HL-60/S4 treated with retinoic acid at 250 ng/mL for 4 days and 3 days (cell line): ENCODE measurements around the gene KIF20B.
"Not testable (repeated sequence)": the region's sequence is repeated elsewhere in the genome, so short reads cannot be mapped to it uniquely, and the experiment has no call there.

Experiments
- in situ Hi-C: fragments of 300-500 bp; cut with MboI; formaldehyde crosslinking; loops from 2 replicates; pipeline ENCODE4 v1.7.0; 2022; ENCODE audit warnings: low sequenced_read_pairs

KIF20B gene

DNA sequence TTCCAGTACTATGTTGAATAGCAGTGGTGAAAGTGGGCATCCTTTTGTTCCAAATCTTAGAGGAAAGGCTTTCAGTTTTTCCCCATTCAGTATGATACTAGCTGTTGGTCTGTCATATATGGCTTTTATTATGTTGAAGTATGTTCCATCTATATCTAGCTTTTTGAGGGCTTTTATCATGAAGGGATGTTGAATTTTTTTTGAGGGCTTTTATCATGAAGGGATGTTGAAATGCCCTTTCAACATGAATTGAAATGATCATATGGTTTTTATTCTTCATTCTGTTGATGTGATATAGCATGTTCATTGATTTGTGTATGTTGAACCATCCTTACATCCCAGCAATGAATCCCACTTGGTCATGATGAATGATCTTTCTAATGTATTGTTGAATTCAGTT, 75.3 kb downstream of the KIF20B start:
- in situ Hi-C loops, result no loop called here

DNA sequence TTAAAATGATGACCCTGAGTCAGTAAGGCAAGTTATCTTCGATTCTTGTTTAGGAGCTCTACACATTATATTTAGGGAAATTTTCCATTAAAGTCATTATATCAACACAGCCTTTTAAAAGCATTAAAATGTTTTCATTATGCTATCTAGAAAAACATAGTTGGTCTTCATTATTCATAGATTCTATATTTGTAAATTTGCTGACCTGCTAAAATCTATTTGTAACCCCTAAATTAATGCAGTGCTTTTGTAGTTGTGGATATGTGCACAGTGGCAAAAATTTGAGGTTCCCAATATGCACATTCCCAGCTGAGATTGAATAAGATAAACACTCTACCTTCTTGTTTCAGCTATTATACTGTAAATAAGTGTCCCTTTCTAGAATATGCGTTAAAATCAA, 81.1 kb downstream of the KIF20B start:
- in situ Hi-C loops, result no loop called here

DNA sequence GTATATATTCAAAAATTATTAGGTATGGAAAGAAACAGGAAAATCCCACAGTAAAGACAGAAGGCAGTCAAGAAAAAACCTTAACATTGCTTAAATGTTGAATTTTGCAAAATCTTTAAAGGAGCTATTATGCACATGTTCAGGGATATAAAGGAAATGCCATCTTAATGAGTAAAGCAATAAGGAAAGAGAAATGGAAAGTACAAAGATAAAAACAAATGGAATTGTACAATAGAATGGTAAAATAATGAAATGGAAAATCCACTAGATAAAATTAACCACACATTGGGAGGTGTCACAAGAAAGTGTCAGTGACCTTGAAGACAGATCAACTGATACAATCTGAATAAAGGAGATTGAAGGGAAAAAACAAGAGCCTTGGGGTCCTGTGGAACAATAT, 82.0 kb downstream of the KIF20B start:
- in situ Hi-C loops, result no loop called here

DNA sequence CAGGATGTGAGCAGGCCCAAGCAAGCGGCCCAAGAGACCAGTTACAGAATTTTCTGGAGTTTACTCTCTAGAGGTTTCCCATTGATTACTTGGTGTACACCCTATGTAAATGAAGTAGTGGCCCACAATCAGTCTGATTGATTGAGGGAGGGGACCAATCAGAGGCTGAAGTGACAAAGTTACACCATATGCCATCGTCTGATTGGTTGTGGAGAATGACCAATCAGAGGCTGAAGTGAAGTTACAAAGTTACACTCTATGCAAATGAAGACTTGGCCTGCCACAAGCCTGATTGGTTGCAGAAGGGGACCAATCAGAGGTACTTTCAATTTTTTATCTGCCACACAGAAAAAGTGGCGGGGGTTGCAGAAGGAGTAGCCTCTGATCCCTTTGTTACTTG, 83.7 kb downstream of the KIF20B start:
- in situ Hi-C loops, result no loop called here

DNA sequence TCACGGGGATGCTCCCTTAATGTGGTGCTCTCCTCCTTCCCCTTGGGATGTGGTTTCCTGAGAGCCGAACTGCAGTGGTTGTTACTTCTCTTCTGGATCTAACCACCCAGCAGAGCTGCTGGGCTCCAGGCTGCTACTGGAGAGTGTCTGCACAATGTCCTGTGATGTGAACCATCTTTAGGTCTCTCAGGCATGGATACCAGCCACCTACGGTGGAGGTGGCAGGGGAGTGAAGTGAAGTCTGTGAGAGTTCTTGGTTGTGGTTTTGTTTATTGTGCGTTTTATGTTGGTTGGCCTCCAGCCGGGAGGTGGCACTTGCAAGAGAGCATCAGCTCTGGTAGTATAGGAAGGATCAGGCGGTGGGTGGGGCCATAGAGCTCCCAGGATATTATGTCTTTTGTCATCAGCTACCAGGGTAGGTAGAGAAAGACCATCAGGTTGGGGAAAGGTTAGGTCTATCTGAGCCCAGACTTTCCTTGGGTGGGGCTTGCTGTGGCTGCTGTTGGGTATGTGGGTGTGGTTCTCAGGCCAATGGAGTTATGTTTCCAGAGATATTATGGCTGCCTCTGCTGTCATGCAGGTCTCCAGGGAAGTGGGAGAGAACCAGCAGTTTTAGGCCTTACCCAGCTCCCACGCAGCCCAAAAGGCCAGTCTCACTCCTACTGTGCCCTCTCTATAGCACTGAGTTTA, 87.9 kb downstream of the KIF20B start:
- in situ Hi-C loops, result no loop called here

DNA sequence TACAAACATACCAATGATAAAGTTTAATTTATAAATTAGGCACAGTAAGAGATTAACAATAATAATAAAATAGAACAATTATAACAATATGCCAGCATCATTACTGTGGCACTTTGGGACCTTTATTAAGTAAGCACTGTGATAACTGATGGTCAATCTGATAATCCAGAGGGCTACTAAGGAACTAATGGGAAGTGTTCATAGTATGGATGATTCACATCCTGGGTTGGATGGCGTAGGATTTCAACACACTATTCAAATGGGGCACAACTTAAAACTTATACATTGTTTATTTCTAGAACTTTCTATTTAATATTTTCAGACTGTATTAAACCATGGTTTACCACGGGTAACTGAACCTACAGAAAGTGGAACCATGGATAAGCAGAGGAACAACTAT, 90.8 kb downstream of the KIF20B start:
- in situ Hi-C loops, result no loop called here

DNA sequence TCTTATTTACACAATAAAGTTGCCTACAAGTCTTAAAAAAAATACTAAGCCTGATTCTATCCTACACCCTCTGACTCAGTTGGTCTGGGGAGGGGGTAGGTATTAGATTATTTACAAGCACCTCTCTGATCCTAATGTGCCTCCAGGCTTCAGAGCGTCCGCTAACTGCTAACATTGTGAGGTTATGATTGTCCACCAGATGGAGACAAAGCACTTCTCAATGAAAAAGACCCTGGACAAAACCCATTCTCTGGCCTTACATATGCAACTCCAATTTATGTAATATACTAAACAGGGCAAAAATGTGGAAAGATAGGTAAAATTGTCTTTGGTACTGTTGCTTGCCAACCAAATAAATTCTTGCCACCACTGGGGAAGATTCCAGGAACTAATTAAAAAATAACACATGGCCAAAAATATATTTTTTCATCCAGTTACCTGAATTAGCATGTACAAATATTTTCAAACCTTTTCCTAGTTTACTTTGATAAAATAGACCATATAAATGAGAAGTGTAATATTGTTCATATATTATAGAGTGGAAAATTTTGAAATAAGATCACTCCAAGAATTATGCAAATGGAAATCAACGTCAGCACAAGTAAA, 92.4 kb downstream of the KIF20B start:
- in situ Hi-C loops, result no loop called here

DNA sequence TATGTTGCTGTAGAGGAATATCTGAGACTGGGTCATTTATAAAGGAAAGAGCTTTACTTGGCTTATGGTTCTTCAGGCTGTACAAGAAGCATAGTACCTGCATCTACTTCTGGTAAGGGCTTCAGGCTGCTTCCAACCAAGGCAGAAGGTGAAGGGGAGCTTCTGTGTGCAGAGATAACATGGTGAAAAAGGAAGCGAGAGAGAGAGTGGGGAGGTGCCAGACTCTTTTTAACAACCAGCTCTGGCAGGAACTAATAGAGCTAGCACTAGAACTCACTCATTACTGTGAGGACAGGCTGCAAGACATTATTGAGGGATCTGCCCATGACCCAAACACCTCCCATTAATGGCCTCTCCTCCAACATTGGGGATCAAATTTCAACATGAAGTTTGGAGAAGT, 94.5 kb downstream of the KIF20B start:
- in situ Hi-C loops, result no loop called here

DNA sequence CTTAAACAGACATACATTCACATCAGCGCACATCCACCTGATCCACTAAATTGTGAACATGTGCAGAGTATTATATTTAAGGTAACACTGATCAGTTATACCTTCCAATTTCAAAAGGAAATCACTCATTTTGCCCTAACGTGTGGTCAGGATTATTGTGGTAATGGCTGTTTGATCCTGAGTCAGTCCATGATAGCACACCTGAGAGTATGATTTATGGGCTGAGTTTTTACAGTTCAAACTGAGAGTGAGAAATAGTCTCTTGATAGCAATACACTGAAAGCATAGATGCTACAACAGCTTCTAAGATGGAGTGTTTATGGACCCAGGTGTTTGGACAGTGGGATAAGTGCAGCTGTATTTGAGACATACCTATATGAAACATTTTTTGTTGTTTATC, 96.7 kb downstream of the KIF20B start:
- in situ Hi-C loops, result no loop called here

DNA sequence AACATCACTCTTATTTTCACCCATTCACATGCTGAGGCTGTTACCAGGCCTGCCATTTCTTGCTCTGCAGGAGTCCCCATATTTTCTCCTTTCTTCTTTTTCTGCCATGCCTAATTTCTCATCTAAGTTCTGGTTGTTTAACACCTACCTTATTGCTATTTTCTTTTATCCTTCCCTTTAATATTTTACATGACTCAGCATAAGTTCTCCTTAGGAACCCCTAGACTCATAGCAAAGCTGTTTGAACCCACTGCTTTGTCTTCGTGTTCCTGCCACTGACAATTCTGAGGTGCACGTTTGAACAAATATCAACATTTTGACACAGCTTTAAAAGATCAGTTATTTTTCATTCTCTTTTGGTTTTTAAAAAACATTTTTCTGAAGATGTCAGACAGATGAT, 98.2 kb downstream of the KIF20B start:
- in situ Hi-C loops, result no loop called here

DNA sequence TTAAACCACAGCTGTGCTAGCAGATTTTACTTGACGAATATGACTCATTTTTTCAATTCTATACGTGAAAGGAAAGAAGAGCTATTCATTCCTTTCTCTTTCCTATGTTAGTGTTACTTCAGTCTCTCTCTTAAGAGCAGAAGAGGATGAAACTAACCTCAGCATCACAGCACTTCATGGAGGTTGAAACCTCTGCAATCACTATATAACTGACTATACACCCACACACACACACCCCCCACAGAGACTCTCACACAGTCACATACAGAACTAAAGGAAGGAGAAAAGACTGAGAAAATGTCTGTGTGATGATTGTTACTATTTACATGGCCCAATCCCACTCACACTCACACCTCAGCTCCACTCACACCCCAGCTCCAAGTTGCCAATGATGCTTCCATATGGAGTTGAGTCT, 104.2 kb downstream of the KIF20B start:
- in situ Hi-C loops, result no loop called here

DNA sequence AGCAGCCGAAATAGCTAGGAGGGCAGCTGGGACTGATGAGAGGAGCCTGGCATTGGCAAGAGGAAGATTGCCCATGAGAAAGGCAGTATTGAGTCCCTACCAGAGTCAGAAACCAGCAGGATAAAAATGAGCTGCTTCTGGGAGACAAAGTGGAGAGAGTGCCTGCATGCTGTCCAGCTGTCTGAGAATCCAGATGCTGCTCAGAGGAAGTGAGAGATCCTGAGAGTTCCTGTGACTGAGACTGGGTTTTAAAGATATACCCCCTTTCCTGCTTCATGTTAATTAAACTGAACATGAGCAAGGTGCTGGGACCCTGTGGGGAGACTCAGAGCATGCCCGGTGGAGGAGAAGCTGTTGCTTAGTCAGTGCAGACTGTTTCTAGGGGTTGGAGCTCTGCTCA, 107.5 kb downstream of the KIF20B start:
- in situ Hi-C loops, result no loop called here

DNA sequence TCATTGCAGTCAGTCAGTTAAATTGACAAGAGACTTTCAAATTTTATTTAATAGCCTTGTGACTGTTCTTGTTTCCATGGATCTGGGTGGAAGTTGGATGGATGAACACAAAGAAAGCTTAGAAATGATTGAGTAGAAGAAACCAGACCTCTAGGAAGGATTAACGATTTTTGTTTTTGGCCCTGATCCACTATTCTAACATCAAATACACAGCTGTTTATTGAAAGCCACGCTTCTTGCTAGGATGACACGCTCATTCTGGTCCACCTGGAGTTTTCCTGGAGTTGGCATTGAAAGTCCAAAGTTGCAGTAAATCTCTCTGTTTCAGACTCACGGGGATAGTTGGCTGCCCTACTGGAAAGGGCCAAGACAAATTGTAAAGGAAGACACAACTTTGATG, 108.4 kb downstream of the KIF20B start:
- in situ Hi-C loops, result no loop called here

DNA sequence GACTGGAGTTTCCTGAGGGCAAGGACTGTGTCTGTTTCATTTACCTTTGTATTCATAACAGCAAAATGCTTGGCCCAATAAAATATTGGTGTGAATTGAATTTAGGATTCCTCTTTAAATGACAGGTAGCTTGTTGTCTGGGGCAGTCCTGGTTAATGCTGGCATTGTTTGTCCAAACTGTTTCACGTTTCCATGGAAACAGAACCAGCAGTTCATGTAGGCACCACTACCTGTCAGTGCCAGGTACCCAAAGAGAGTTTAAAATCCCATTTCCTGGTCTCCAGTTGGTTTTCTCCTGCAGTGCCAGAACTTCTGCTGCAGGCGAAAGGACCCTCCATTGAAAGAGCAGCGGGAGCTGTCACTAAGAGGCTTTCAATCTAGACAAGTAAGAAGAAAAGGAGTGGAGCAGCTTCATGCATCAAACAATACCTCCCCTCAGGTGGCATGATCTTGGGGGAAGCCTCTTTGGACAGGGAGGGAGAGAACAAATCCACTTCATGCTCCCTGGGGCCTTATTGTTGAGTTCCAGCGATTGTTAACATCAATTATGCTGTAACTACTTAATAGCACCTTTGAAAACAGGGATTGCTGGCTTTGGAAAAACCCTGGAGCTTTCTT, 109.6 kb downstream of the KIF20B start:
- in situ Hi-C loops, result no loop called here

DNA sequence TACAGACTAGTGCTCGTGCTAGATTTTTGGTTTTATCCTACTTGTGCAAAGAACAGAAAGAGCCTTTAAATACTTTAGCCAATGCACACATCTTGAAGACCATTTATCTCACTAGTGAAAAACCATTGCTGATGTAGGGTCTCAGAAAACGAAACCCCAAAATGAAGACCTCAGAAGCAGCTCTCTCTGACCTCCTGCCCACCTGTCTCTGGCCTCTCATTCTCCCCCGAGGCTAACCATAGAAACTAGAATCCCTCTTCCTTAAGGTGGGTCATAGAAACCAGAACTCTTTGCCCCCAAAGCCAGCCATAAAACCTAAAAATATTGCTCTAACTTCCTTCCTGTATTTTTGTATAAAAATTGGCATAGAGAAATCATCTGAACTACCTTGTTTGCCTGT, 112.2 kb downstream of the KIF20B start:
- in situ Hi-C loops, result no loop called here

DNA sequence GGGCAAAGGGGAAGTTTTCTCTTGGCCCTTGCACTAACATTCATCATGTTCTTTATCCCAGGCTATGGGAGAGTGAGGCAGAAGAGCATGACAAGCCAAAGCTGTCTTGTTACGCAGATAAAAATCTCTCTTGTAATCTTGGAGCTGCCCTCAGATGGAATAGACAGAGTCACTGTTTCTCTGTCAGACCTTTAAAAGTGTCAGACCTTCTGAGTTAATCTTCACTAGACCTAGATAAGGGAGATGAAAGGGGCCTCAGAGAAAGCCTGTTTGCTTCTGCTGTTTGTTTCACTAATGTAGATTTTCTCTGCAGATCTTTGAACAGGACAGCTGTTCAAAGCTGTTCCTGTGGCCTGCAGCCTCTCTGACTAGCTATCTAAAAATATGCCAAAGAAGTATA, 112.9 kb downstream of the KIF20B start:
- in situ Hi-C loops, result no loop called here

DNA sequence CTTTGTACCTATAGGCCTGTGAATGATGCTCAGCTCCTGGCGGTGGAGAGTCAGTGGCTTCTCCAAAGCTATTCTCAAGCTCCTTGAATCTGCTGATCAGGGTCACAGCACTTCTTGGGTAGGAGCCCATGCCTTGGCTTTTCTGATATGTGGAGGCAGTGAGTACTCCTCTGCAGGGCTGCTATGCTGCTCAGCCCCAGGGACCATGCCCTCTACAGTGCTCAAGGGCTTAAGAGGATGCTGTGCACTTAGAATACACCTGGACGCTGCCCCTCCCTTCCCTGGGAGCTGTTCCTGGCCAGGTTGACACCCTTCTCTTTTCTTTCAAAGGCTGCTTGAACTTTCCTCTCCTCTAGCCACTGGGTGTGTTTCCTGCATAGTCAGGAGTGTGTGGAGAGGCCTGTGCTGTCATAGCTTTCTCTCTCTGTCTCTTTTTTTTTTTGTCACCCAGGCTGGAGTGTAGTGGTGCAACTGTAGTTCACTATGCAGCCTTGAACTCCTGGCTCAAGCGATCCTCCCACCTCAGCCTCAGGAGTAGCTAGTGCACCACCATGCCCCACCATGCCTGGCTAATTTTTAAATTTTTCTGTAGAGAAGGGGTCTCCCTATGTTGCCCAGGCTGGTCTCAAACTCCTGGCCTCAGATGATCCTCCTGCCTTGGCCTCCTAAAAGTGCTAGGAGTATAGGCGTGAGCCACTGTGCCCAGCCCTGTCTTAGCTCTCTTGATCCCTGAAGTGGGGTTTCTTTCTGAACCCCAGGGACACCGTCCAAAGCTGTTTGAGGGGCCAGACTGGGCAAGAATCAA, 113.9 kb downstream of the KIF20B start:
- in situ Hi-C loops, result no loop called here

DNA sequence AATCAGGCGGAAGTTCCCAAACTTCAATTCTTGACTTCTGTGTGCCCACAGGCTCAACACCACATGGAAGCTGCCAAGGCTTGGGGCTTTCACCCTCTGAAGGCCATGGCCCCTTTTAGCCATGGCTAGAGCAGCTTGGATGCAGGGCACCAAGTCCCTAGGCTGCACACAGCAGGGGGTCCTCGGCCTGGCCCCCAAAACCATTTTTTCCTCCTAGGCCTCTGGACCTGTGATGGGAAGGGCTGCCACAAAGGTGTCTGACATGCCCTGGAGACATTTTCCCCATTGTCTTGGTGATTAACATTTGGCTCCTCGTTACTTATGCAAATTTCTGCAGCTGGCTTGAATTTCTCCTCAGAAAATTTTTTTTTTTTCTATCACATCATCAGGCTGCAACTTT, 117.6 kb downstream of the KIF20B start:
- in situ Hi-C loops, result not testable (repeated sequence)
